NCI-H460 (cell line): Measurements from ENCODE around the gene IL11. TPM values are rescaled to one million over a fixed set of nuclear protein-coding genes. Genes with fewer than 3 reads are reported as not detected.

Experiments used
- DNase-seq: peaks from one replicate; pipeline ENCODE4 v3.0.0-alpha.2; 2016; ENCODE audit warnings: low read depth; ENCODE audit errors: extremely low read depth
- total RNA-seq: library from RNA; depleted of rRNA; stranded (reverse); fragments of >200 nt; shearing (Covaris generic); gene quantifications from 2 replicates; pipeline ENCODE4 v1.2.3, GENCODE V29; 2014

Gene IL11
- total RNA-seq, 1 experiment from 2014 or later: 0.84 TPM

DNA sequence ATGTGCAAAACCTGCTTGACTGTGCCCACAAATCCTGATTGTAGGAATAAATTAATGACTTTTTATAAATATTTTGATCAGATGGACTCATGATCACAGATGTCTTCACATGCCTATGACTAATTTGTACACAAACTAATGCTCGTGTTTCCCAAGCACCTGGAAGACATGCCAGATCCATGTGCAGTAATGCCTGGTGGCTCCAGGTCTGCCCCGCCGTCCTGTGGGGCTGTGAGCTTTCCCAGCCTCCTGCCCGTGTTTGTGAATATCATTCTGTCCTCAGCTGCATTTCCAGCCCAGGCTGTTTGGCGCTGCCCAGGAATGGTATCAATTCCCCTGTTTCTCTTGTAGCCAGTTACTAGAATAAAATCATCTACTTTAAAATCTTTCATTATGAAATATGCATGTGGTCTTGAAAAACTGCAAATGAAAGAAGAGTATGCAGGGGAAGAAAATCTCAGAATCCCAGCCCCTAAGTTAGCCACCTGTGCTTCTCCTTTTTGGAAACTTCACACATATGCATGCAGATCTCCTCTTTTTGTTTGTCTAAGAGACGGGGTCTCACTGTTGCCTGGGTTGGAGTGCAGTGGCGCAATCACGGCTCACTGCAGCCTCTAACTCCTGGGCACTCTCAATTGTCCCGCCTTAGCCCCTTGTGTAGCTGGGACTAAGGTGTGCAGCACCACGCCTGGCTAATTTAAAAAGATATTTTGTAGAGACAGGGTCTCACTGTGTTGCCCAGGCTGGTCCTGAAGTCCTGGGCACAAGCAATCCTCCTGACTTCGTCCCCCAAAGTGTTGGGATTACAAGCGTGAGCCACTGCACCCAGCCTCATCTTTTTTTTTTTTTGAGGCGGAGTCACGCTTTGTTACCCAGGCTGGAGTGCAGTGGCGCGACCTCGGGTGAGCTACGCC is 21.7 kb upstream of the IL11 start:
- no peak for DNase-seq

- DNase-seq: no peak
Measured at GRCh38 chr19:55391191-55391670, 21.0 kb upstream of the IL11 start.

GRCh38 chr19:55390461-55390880 is 20.2 kb upstream of the IL11 start:
- no peak for DNase-seq

GRCh38 chr19:55389386-55390317 is 19.4 kb upstream of the IL11 start:
- no peak for DNase-seq

DNA sequence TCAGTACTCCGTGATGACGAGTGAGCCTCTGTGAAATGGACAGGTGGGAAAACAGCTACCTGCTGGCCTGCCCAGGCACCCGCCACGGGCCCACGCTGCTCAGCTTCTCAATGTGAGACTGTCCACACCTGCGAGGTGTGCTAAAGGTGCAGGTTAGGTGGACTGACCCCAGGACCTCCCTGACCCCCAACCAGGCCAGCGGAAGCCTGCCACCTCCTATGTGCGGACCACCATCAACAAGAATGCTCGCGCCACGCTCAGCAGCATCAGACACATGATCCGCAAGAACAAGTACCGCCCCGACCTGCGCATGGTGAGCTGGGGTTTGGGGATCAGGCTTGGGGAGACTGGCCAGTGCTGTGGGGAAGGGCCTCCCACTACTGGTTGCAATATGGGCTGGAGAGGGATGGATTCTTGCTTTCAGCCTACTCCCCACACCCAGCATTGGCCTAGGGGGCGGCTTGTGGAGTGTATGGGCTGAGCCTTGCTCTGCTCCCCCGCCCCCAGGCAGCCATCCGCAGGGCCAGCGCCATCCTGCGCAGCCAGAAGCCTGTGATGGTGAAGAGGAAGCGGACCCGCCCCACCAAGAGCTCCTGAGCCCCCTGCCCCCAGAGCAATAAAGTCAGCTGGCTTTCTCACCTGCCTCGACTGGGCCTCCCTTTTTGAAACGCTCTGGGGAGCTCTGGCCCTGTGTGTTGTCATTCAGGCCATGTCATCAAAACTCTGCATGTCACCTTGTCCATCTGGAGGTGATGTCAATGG is 17.7 kb upstream of the IL11 start:
- DNase-seq: no peak

DNA sequence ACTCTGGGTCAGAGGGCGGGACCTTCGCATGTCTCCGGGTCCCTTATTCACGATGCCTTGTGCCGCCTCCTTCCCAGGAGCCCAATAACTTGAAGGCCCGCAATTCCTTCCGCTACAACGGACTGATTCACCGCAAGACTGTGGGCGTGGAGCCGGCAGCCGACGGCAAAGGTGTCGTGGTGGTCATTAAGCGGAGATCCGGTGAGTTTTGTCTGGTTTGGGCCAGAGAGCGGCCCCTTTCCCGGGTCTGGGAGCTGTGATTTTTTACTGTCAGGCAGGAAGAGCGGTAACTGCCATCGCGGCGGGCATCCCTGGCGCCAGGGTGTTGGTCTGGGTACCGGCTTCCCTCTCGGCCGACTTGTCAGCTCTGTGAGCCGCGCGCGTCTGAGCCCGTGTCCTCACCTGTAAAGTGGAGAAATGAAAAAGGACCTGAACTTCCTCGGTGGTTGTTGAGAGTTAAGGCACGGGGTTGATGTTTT is 16.3 kb upstream of the IL11 start:
- DNase-seq: no peak

DNA sequence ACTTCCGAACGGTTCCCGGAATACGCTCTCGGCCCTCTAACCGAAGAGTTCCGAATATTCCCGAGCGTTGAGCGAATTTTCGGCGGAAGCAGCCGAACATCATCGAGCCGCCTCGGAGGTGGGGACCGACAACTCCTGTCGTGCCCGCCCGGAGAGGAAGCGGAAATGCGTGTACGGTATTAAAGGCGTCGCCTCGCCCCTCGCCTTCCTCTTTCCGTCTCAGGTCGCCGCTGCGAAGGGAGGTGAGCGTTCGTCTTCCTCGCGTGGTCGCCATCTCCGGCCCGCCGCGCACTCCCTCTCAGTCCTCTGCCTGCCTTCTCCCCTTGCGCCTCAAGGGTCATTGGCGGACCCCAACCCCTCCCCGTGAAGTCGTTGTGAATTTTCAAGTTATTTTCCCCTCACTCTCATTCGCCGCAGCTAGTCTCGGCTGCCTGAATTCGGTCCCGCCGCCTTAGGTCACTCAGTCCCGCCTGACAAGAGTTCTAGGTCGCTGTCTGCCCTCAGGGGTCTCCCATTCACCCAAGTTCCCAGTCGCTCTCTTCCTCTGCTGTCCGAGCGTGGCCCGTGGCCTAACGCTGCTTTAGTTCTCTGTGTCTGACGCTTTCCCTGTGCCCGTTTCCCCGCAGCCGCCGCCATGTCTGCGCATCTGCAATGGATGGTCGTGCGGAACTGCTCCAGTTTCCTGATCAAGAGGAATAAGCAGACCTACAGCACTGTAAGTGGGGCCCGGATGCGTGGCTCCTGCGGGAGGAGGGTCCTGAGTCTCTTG is 15.6 kb upstream of the IL11 start, which contains the start of gene RPL28:
TSS of gene RPL28 (plus strand) at position 209 of the 769 bp plus-strand sequence. CDS start at position 635, 426 bp downstream.
- peak; percentile 96 for DNase-seq

GRCh38 chr19:55384920-55385723 is 14.9 kb upstream of the IL11 start:
- peak; percentile 91 for DNase-seq

DNA sequence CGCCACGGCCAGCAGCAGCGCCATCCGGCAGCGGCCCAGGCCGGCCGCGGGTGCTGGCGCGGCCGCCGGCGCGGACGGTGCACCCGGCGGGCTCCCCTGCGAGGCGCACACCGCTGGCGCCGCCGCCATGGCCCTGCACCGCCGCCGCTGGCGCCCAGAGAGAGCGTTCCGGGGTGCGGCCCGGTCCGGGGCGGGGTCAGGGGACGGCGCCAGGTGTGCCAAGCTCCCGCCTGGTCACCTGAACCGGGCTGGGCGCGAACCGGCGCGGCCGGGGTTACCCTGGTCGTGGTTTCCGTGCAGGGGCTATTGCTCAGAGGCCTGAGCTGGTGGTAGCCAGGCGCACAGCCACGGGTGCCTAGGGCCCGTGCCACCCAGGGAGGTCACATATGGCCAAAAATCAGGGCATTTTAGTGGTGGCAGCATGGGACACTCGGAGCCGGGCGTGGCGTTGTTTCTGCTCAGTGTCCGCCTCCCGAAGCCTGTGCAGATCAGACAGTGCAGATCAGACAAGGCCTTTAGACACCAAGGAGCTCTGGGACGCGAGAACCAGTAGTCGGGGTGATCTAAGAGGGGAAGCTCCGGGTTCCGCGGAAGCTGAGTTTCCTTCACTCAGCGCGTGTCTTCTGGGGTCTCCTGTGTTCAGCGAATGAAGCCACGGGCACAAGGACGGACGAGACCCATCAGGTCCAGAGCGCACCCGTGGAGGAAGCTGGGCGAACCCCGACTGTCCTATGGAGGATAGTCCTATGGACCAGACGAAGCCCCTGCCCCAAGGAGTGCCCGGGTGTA is 14.1 kb upstream of the IL11 start, which contains the start of gene TMEM238:
TSS of gene TMEM238 (minus strand) at position 162 of the 789 bp plus-strand sequence. CDS start at position 129, 33 bp downstream.
- no peak for DNase-seq

DNA sequence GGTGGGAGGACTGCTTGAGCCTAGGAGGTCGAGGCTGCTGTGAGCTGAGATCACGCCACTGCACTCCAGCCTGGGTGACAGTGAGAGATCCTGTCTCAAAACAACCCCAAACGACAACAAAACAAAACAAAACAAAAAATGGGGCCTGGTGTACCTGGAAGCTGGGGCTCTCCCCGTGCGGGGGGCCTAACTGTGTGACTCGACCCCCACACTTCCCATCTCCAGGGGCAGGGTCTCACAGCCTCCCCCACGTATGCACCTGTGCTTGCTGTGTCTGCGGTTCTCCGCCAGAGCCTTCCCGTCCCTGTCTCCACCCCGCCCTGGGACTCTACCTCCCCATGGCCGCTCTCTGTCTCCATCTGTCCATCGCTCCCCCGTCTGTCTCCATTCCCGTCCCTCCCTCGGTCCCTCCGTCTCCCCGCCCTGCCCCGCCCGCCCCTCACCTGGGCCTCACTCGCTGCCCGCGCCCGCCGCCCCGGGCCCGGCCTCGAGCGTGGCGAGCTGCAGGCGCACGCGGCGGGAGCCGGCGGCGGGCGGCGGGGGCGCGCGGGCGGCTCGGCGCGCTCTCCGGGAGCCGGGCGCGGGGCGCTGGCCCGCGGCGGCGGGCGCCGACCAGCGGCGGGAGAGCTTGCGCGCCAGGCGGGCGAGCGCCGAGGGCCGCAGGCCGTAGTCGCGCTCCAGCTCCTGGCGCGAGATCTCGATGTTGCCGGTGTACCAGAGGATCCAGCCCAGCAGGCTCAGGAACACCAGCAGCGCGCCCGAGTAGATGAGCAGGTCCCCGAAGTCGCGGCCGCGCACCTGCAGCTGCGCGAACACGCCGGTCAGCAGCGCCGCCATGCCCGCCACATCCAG is 13.2 kb upstream of the IL11 start:
- peak; percentile 32 for DNase-seq

DNA sequence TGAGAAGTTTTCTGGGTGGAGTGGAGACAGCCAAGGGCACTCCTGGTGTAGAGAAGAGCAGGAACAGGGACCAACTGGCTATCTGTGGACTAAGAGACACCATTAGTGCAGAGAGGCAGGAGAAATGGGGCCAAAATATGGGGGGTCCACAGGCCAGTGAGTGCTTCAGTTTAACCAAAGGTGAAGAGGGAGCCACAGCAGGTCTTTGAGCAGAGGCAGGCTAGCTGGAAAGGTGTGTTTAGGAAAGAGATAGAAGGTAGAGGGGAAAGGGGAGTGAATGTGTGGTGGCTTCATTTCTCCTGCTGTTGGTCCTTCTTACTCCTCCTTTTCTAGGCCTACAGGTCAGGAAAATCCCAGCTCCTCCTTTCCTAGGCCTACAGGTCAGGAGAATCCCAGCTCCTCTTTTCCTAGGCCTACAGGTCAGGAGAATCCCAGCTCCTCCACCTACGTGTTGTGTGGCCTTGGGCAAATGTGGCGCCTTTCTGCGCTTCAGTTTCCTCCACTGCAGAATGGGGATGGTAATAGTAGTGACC is 12.3 kb upstream of the IL11 start:
- DNase-seq: no peak

DNA sequence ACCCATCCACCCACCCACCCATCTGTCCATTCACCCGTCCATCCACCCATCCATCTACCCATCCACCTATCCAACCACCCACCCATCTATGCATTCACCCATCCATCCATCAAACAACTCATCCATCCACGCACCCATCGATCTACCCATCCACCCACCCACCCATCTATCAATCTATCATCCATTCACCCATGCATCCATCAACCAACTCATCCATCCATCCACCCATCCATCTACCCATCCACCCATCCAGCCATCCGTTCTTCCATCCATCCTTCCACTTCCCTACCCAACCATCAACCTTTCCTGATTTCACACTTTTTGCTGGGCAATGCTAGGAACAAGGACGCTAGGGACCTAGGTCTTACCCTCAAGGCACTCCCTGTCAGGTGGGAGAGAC is 11.8 kb upstream of the IL11 start:
- no peak for DNase-seq

DNA sequence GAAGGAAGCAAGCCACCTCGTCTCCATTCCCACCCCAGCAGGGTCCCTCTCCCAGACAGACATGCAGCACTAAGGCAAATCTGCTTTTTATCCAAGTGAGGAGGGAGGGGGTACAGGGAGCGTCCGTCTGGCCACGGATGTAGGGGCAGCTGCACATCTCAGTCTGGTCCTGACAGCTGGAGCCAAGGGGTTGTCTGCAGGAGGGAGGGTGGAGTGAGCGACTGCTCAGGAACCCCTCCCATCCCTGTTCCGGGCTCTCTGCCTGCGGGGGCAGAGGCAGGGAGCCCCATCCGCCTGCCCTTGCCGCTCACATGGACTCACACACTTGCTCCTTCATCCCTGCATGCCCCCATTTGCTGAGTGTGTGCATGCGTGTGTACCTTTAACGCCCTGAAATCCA is 8.9 kb upstream of the IL11 start:
- DNase-seq: no peak

GRCh38 chr19:55377356-55378131 is 7.3 kb upstream of the IL11 start:
- DNase-seq: no peak

DNA sequence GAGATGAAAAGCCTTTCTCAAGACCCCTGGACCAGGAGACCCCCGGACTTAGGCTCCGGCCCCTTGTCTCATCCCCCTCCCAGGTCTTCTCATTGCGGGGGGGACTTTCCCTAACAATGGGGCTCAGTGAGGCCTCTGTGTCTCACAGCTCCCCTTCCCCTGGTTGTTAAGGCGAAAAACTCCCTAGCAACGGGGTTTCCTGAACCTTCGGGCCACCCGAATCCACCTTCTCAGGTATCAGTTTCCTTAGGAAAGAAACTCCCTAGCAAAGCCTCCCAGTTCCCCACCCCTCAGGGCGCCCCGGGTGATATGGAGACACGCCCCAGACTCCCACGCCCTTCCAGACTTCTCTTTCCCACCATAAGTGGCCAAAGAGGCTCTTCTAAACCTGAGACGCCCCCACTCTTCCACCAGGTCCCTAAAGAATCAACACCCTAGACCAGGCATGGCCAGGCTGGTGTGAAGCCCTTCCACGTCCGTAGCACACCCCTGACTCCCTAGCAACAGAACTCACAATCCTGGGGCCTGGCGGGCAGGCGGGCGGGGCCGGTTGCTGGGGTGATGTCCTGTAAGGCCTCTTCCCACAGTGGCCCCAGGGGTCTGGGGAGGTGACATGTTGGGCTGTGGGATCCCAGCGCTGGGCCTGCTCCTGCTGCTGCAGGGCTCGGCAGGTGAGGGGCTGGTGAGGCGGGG is 6.1 kb upstream of the IL11 start, which contains the start of gene TMEM190:
TSS of gene TMEM190 (plus strand) at position 586 of the 693 bp plus-strand sequence. CDS start at position 614, 28 bp downstream.
- no peak for DNase-seq
